Measurements from ENCODE around the gene RAB3GAP1.

The RAB3GAP1 gene

GRCh38 chr2:135144343-135144742 is 92.3 kb downstream of the RAB3GAP1 start:
- TF ChIP-seq, protein P1, sequence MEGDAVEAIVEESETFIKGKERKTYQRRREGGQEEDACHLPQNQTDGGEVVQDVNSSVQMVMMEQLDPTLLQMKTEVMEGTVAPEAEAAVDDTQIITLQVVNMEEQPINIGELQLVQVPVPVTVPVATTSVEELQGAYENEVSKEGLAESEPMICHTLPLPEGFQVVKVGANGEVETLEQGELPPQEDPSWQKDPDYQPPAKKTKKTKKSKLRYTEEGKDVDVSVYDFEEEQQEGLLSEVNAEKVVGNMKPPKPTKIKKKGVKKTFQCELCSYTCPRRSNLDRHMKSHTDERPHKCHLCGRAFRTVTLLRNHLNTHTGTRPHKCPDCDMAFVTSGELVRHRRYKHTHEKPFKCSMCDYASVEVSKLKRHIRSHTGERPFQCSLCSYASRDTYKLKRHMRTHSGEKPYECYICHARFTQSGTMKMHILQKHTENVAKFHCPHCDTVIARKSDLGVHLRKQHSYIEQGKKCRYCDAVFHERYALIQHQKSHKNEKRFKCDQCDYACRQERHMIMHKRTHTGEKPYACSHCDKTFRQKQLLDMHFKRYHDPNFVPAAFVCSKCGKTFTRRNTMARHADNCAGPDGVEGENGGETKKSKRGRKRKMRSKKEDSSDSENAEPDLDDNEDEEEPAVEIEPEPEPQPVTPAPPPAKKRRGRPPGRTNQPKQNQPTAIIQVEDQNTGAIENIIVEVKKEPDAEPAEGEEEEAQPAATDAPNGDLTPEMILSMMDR (IDR thresholded peaks at IDR 0.05; ENCODE audit: insufficient read depth, low read depth, low read length, missing control alignments) = no peak
- H3K4me3 ChIP-seq (ENCODE audit: low read depth, low read length) = no peak overlapping the region
- no peak for DNase-seq (ENCODE audit: low read depth)

DNA sequence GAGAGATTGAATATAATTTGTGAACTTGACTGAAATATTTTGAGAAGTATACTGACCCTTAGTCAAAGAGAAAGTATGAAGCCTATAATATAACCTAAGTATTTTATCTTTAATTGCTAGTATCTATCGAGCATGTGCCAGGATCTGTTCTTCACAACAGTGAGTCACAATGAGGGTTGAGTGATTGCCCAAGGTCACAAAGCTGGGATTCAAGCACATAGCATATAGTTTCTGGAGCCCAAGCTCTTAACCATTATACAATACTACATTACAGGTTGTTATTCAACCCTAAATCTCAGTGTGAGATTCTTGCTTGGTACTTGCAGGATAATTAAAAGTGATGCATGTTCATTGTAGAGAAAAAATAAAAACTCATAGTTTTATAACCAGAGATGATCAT is 97.2 kb downstream of the RAB3GAP1 start:
- TF ChIP-seq, protein P1 (IDR thresholded peaks at IDR 0.05; ENCODE audit: insufficient read depth, low read depth, low read length, missing control alignments) = no peak
- DNase-seq (ENCODE audit: low read depth) = no peak
- no peak overlapping the region for H3K4me3 ChIP-seq (ENCODE audit: low read depth, low read length)

GRCh38 chr2:135150725-135151124 is 98.6 kb downstream of the RAB3GAP1 start:
- DNase-seq (ENCODE audit: low read depth) = no peak
- TF ChIP-seq, protein P1 (IDR thresholded peaks at IDR 0.05; ENCODE audit: insufficient read depth, low read depth, low read length, missing control alignments) = no peak
- no peak overlapping the region for H3K4me3 ChIP-seq (ENCODE audit: low read depth, low read length)

DNA sequence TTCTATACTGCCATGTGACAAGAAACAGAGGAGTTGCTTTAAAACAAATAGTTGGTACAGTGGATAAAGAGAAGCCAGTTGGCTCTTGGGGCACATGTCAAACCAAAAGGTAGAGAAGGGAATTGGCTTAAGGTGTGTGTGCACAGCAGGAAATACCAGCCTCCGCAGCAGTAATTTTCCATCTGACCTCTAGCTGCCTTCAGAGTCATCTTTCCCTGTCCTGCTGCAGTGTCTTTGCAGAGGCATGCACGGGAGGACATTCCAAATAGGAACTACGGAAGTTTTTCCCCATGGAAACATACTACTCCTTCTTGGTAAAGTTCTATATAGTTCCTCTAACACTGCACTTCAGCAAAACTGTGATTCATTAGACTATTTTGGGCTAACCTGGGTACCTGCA is 99.5 kb downstream of the RAB3GAP1 start:
- no peak for DNase-seq (ENCODE audit: low read depth)
- TF ChIP-seq, protein P1 (IDR thresholded peaks at IDR 0.05; ENCODE audit: insufficient read depth, low read depth, low read length, missing control alignments) = no peak
- no peak overlapping the region for H3K4me3 ChIP-seq (ENCODE audit: low read depth, low read length)

- H3K4me3 ChIP-seq (ENCODE audit: low read depth, low read length) = no peak overlapping the region
- TF ChIP-seq, protein P1 (IDR thresholded peaks at IDR 0.05; ENCODE audit: insufficient read depth, low read depth, low read length, missing control alignments) = no peak
- DNase-seq (ENCODE audit: low read depth) = no peak
These were observed 100.3 kb downstream of the RAB3GAP1 start for GRCh38 chr2:135152361-135152760.

GRCh38 chr2:135154962-135155361 is 102.9 kb downstream of the RAB3GAP1 start:
- no peak for DNase-seq (ENCODE audit: low read depth)
- no peak overlapping the region for H3K4me3 ChIP-seq (ENCODE audit: low read depth, low read length)
- TF ChIP-seq, protein P1 (IDR thresholded peaks at IDR 0.05; ENCODE audit: insufficient read depth, low read depth, low read length, missing control alignments) = no peak

- H3K4me3 ChIP-seq (ENCODE audit: low read depth, low read length) = no peak overlapping the region
- TF ChIP-seq, protein P1 (IDR thresholded peaks at IDR 0.05; ENCODE audit: insufficient read depth, low read depth, low read length, missing control alignments) = no peak
- no peak for DNase-seq (ENCODE audit: low read depth)
These were observed 105.8 kb downstream of the RAB3GAP1 start for GRCh38 chr2:135157856-135158255.
